ENCODE results near the gene C16orf92.
"Not testable (repeated sequence)": the region's sequence is repeated elsewhere in the genome, so short reads cannot be mapped to it uniquely, and the experiment has no call there.

The C16orf92 gene

GRCh38 chr16:30005341-30006094, 17.5 kb upstream of the C16orf92 start:
- no peak for DNase-seq (ENCODE audit: low read depth in 2 of 2)

- no peak for DNase-seq (ENCODE audit: low read depth in 2 of 2)
These were observed 16.9 kb upstream of the C16orf92 start for GRCh38 chr16:30006095-30006473.

GRCh38 chr16:30006659-30007377, 16.2 kb upstream of the C16orf92 start:
- no peak for DNase-seq (ENCODE audit: low read depth in 2 of 2)

- DNase-seq (ENCODE audit: low read depth in 2 of 2): no peak
These were observed 15.6 kb upstream of the C16orf92 start for GRCh38 chr16:30007378-30007895.

GRCh38 chr16:30009085-30009862, 13.7 kb upstream of the C16orf92 start:
- DNase-seq (ENCODE audit: low read depth in 2 of 2): no peak

- no peak for DNase-seq (ENCODE audit: low read depth in 2 of 2)
These were observed 12.8 kb upstream of the C16orf92 start for GRCh38 chr16:30009990-30010843.

GRCh38 chr16:30010844-30011713, 11.9 kb upstream of the C16orf92 start, which contains the start of gene DOC2A:
DOC2A (minus strand) TSS chr16:30011027; CDS start chr16:30010222, 805 bp downstream.
- no peak for DNase-seq (ENCODE audit: low read depth in 2 of 2)

- DNase-seq (ENCODE audit: low read depth in 2 of 2): no peak
These were observed 11.1 kb upstream of the C16orf92 start for GRCh38 chr16:30011714-30012504.

GRCh38 chr16:30012598-30012997, 10.4 kb upstream of the C16orf92 start:
- DNase-seq (ENCODE audit: low read depth in 2 of 2): not testable (repeated sequence)

- DNase-seq (ENCODE audit: low read depth in 2 of 2): not testable (repeated sequence)
These were observed 7.5 kb upstream of the C16orf92 start for GRCh38 chr16:30015450-30015849.

- DNase-seq (ENCODE audit: low read depth in 2 of 2): no peak
These were observed 6.3 kb upstream of the C16orf92 start for GRCh38 chr16:30016555-30017276.

- no peak for DNase-seq (ENCODE audit: low read depth in 2 of 2)
These were observed 5.7 kb upstream of the C16orf92 start for GRCh38 chr16:30017277-30017656.

GRCh38 chr16:30017937-30018336, 5.1 kb upstream of the C16orf92 start:
- DNase-seq (ENCODE audit: low read depth in 2 of 2): not testable (repeated sequence)

GRCh38 chr16:30018731-30019158, 4.3 kb upstream of the C16orf92 start:
- DNase-seq (ENCODE audit: low read depth in 2 of 2): no peak

GRCh38 chr16:30023586-30023985, 588 bp downstream of the C16orf92 start:
- DNase-seq (ENCODE audit: low read depth in 2 of 2): no peak

GRCh38 chr16:30024451-30024850, 1.5 kb downstream of the C16orf92 start:
- no peak for DNase-seq (ENCODE audit: low read depth in 2 of 2)

GRCh38 chr16:30025156-30025555, 2.2 kb downstream of the C16orf92 start:
- no peak for DNase-seq (ENCODE audit: low read depth in 2 of 2)

GRCh38 chr16:30025574-30025973, 2.6 kb downstream of the C16orf92 start:
- DNase-seq (ENCODE audit: low read depth in 2 of 2): no peak

- DNase-seq (ENCODE audit: low read depth in 2 of 2): no peak
These were observed 3.5 kb downstream of the C16orf92 start for GRCh38 chr16:30026449-30026848.
